K562 (cell line): ENCODE measurements around the gene EPB41L2. TPM values are rescaled to one million over a fixed set of nuclear protein-coding genes. Genes with fewer than 3 reads are reported as not detected.

Source experiments
- BRD9 ChIP-seq: fragments of 450-650 bp; IDR thresholded peaks from 2 replicates; pipeline ENCODE4 v1.6.1; 2018; ENCODE audit warnings: low read depth; ENCODE audit not compliant: partially characterized antibody
- CGGBP1 ChIP-seq: fragments of 250-450 bp; sonication (Bioruptor Pico); IDR thresholded peaks from 2 replicates; pipeline ENCODE4 v1.9.0; 2021; ENCODE audit warnings: mild to moderate bottlenecking
- COPS2 ChIP-seq: fragments of 450-650 bp; conservative IDR thresholded peaks from 2 replicates; pipeline ENCODE4 v1.6.1; 2016; ENCODE audit warnings: mild to moderate bottlenecking, moderate library complexity
- CUX1 ChIP-seq: fragments of 200-800 bp; sonication (Bioruptor generic); IDR thresholded peaks from 2 replicates; pipeline ENCODE4 v1.6.1; 2016; ENCODE audit warnings: missing genetic modification characterization, missing compliant biosample characterization
- ESRRA ChIP-seq: fragments of 450-650 bp; IDR thresholded peaks from 2 replicates; pipeline ENCODE4 v1.6.1; 2014; ENCODE audit warnings: low read depth, mild to moderate bottlenecking, moderate library complexity, borderline replicate concordance
- FOXK2 ChIP-seq, 2 experiments: fragments of 450-650 bp; IDR thresholded peaks in 1 of 2; conservative IDR thresholded peaks in 1 of 2; 2 replicates each; pipeline ENCODE4 v1.6.1; 2016; ENCODE audit warnings: low read depth in 2 of 2, mild to moderate bottlenecking in 1 of 2
- HINFP ChIP-seq: fragments of 450-650 bp; conservative IDR thresholded peaks from 2 replicates; pipeline ENCODE4 v1.6.1; 2016; ENCODE audit warnings: missing genetic modification characterization, low read depth, mild to moderate bottlenecking, control low read depth, missing compliant biosample characterization
- PRDM10 ChIP-seq: fragments of 450-650 bp; IDR thresholded peaks from 2 replicates; pipeline ENCODE4 v1.6.1; 2018; ENCODE audit not compliant: partially characterized antibody
- PTBP1 ChIP-seq: fragments of 200-400 bp; formaldehyde crosslinking; IDR thresholded peaks from 2 replicates; pipeline ENCODE4 v1.6.1; 2017; ENCODE audit warnings: low read depth, low read length
- PURB ChIP-seq: sonication (generic); formaldehyde crosslinking; IDR thresholded peaks from 2 replicates; pipeline ENCODE4 v1.9.0; 2021; ENCODE audit warnings: low read depth, mild to moderate bottlenecking, missing genetic modification reagents
- STAG1 ChIP-seq: sonication (generic); formaldehyde crosslinking; IDR thresholded peaks from 2 replicates; pipeline ENCODE4 v1.5.0; 2020; ENCODE audit warnings: missing genetic modification reagents, borderline replicate concordance
- TEAD2 ChIP-seq: fragments of 450-650 bp; IDR thresholded peaks from 2 replicates; pipeline ENCODE4 v1.6.1; 2016; ENCODE audit warnings: missing genetic modification characterization, control low read depth, missing compliant biosample characterization
- YY1 ChIP-seq, 3 experiments: IDR thresholded peaks; 2 replicates each; pipeline ENCODE4 v1.6.1; 2011; ENCODE audit warnings: low read length in 2 of 3, mild to moderate bottlenecking in 2 of 3, moderate library complexity in 2 of 3, borderline replicate concordance in 1 of 3, control low read depth in 1 of 3, low read depth in 1 of 3; ENCODE audit not compliant: insufficient read depth in 3 of 3, insufficient replicate concordance in 2 of 3, control insufficient read depth in 1 of 3, insufficient read length in 1 of 3; ENCODE audit errors: extremely low read depth in 1 of 3
- ZNF280B ChIP-seq: fragments of 250-450 bp; sonication (Bioruptor Pico); IDR thresholded peaks from 2 replicates; pipeline ENCODE4 v1.5.1; 2021; ENCODE audit warnings: mild to moderate bottlenecking
- polyA plus RNA-seq, 8 experiments: library from polyadenylated mRNA; depleted of rRNA in 4 of 8; stranded (reverse) in 5 of 8; unstranded in 3 of 8; fragments of >200 nt; fragmentation: Nextera tagmentation in 2 of 8; fragmentation: Illumina TruSeq in 1 of 8; extraction: Ambion mirVana in 2 of 8; extraction: Trizol in 1 of 8; gene quantifications; 2 replicates each; pipeline versions ENCODE4 v1.2.1 to v1.2.3, GENCODE V29; 2011 to 2014; ENCODE audit warnings: inconsistent platforms in 1 of 8, missing spikeins in 1 of 8
- total RNA-seq, 7 experiments: library from RNA; depleted of rRNA in 6 of 7; stranded (reverse); fragments of >200 nt in 6 of 7; fragmentation: Illumina TruSeq in 2 of 7; extraction: Trizol in 2 of 7; gene quantifications; 2 replicates each; pipeline versions ENCODE4 v1.2.1 to v1.2.3, GENCODE V29; 2011 to 2021; ENCODE audit warnings: low replicate concordance in 1 of 7

EPB41L2 gene
- total and polyA plus RNA-seq, 9 of the 15 experiments (the other 6 are each of a cell fraction or from before 2014, with no cell fraction given) = 5.1 to 53.6 (median 25.0) TPM

GRCh38 chr6:130993292-130993765 is 69.7 kb downstream of the EPB41L2 start (continued):
- TF ChIP-seq FOXK2 (conservative IDR thresholded peaks at IDR 0.05 in 1 of 2, IDR thresholded peaks at IDR 0.05 in 1 of 2; ENCODE audit: low read depth in 2 of 2) (peak; percentile 85), TEAD2 (tag) (no peak), PRDM10 (no peak), COPS2 (no peak), HINFP (tag) (no peak), PTBP1 (no peak), STAG1 (CRISPR knock-in tag) (no peak), ESRRA (0 out of 2 replicates have a peak, but pooled peaks have one; percentile 33), CGGBP1 (CRISPR knock-in tag) (no peak), ZNF280B (no peak), YY1 (IDR thresholded peaks at IDR 0.05; ENCODE audit: borderline replicate concordance in 1 of 3, control insufficient read depth in 1 of 3, extremely low read depth in 1 of 3, insufficient read depth in 3 of 3, insufficient read length in 1 of 3, insufficient replicate concordance in 2 of 3, low read depth in 1 of 3, low read length in 2 of 3) (peak; percentile 39 to 92 (median 77)), BRD9 (peak; percentile 75), PURB (no peak), CUX1 (CRISPR knock-in tag) (no peak)
